GM13977 (cell line): ENCODE results near the gene IFT27.
"Not testable (repeated sequence)": the region's sequence is repeated elsewhere in the genome, so short reads cannot be mapped to it uniquely, and the experiment has no call there.

Experiments
- DNase-seq: peaks from one replicate; pipeline ENCODE4 v3.0.0; 2012; ENCODE audit warnings: low spot score
- in situ Hi-C: fragments of 300-500 bp; cut with MboI; formaldehyde crosslinking; loops from one replicate; pipeline ENCODE4 v1.12.0; 2022; ENCODE audit warnings: low sequenced_read_pairs, low pct_unique_long_range_greater_than_20kb, mixed read lengths, inconsistent platforms; ENCODE audit not compliant: unreplicated experiment
- TF ChIP-seq, protein P1 (sequence below): IDR thresholded peaks from 2 replicates; pipeline ENCODE4 v1.5.1; 2012; ENCODE audit warnings: mild to moderate bottlenecking, control low read depth; ENCODE audit not compliant: insufficient read depth; ENCODE audit errors: extremely low read depth, missing control alignments

Gene IFT27

DNA sequence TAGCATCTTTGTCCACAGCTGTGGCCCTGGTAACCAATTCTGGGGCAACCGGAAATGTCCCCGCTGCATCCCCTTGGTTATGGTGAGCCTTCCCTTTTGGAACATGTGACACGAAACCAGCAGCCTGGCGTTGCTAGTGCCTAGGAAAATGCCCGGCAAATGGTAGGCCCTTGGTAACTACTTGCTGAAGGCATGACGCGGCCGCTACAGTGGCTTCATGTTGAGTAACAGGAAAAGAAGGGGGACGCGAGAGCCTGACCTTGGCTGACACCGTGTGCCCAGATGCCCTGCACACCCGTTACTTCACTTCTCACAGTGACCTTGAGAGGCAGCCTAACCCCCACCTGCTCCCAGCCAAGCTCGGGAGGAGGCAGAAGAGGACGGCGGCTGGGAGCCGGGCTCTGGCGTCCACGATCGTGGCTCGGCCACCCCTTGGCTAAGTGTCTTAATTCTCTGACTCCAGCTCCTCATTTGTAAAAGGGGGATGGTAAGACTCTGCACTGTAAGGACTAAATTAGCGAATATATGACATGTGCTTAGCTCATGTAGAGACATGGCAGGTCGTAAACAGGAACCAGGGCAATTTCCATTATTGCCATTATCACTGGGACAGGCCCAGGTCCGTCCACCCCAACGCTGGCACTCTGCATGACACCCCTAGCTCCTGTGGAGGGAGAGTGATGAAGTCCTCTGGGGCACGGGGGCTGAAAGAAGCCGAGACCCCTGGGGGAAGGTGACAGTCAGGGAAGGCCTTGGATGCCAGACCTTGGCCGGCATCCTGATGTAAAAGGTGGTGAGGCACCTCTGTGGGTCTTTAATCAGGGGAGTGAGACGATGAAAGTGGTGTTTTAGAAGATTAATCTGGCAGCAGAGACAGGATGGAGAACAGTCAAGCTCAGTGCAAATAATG, 18.9 kb downstream of the IFT27 start:
- TF ChIP-seq, protein P1, sequence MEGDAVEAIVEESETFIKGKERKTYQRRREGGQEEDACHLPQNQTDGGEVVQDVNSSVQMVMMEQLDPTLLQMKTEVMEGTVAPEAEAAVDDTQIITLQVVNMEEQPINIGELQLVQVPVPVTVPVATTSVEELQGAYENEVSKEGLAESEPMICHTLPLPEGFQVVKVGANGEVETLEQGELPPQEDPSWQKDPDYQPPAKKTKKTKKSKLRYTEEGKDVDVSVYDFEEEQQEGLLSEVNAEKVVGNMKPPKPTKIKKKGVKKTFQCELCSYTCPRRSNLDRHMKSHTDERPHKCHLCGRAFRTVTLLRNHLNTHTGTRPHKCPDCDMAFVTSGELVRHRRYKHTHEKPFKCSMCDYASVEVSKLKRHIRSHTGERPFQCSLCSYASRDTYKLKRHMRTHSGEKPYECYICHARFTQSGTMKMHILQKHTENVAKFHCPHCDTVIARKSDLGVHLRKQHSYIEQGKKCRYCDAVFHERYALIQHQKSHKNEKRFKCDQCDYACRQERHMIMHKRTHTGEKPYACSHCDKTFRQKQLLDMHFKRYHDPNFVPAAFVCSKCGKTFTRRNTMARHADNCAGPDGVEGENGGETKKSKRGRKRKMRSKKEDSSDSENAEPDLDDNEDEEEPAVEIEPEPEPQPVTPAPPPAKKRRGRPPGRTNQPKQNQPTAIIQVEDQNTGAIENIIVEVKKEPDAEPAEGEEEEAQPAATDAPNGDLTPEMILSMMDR, result no peak
- in situ Hi-C loops, result no loop called here
- DNase-seq, result no peak

GRCh38 chr22:36756031-36756430, 19.9 kb downstream of the IFT27 start:
- DNase-seq, result no peak
- in situ Hi-C loops, result no loop called here
- TF ChIP-seq, protein P1, result no peak

- in situ Hi-C loops, result no loop called here
- TF ChIP-seq, protein P1, result no peak
- no peak for DNase-seq
These were observed 20.6 kb downstream of the IFT27 start for GRCh38 chr22:36755316-36755715.

- in situ Hi-C loops, DNase-seq: not testable (repeated sequence)
These were observed 21.0 kb downstream of the IFT27 start for GRCh38 chr22:36754881-36755280.

- no peak for DNase-seq
- in situ Hi-C loops, result no loop called here
- TF ChIP-seq, protein P1, result no peak
These were observed 22.0 kb downstream of the IFT27 start for GRCh38 chr22:36753916-36754315.

- TF ChIP-seq, protein P1, result no peak
- in situ Hi-C loops, result no loop called here
- no peak for DNase-seq
These were observed 22.7 kb downstream of the IFT27 start for GRCh38 chr22:36753120-36753802.
